ENCODE measurements around the gene ATG7.

Gene ATG7

GRCh38 chr3:11371747-11372146, 99.5 kb downstream of the ATG7 start:
- Mint-ChIP-seq H3K9me3 (no peaks in the 10 kb centered on the region), H3K27me3 (no peaks in the 10 kb centered on the region), H3K4me1 (ENCODE audit: low read depth) (no peaks in the 10 kb centered on the region), H3K27ac (no peak overlapping the region), H3K4me3 (no peak overlapping the region), H3K36me3 (ENCODE audit: low read depth) (peaks cover 81% of the 10 kb centered on the region)
- DNase-seq, result no peak

- Mint-ChIP-seq H3K4me1 (ENCODE audit: low read depth) (no peaks in the 10 kb centered on the region), H3K9me3 (no peaks in the 10 kb centered on the region), H3K4me3 (no peak overlapping the region), H3K36me3 (ENCODE audit: low read depth) (peaks cover 75% of the 10 kb centered on the region), H3K27me3 (no peaks in the 10 kb centered on the region), H3K27ac (no peak overlapping the region)
- DNase-seq, result no peak
These were observed 101.0 kb downstream of the ATG7 start for GRCh38 chr3:11373235-11373634.

- Mint-ChIP-seq H3K4me3 (no peak overlapping the region), H3K27ac (no peak overlapping the region), H3K9me3 (no peaks in the 10 kb centered on the region)
These were observed 101.5 kb downstream of the ATG7 start for GRCh38 chr3:11373654-11374053.

GRCh38 chr3:11375333-11376088, 103.3 kb downstream of the ATG7 start:
- no peak for DNase-seq
- Mint-ChIP-seq H3K36me3 (ENCODE audit: low read depth) (peaks cover 70% of the 10 kb centered on the region), H3K4me1 (ENCODE audit: low read depth) (no peaks in the 10 kb centered on the region), H3K9me3 (no peaks in the 10 kb centered on the region), H3K4me3 (no peak overlapping the region), H3K27me3 (no peaks in the 10 kb centered on the region), H3K27ac (peak overlapping the region; percentile 15)

More at GRCh38 chr3:11373654-11374053, 101.5 kb downstream of the ATG7 start:
- Mint-ChIP-seq H3K4me1 (ENCODE audit: low read depth) (no peaks in the 10 kb centered on the region), H3K27me3 (no peaks in the 10 kb centered on the region), H3K36me3 (ENCODE audit: low read depth) (peaks cover 72% of the 10 kb centered on the region)
- no peak for DNase-seq

- H3K27ac Mint-ChIP-seq, result no peak overlapping the region
- H3K9me3 Mint-ChIP-seq, result no peaks in the 10 kb centered on the region
- no peaks in the 10 kb centered on the region for H3K4me1 Mint-ChIP-seq (ENCODE audit: low read depth)
- no peak overlapping the region for H3K4me3 Mint-ChIP-seq
- peaks cover 68% of the 10 kb centered on the region for H3K36me3 Mint-ChIP-seq (ENCODE audit: low read depth)
- DNase-seq, result no peak
- H3K27me3 Mint-ChIP-seq, result no peaks in the 10 kb centered on the region
These were observed 105.5 kb downstream of the ATG7 start for GRCh38 chr3:11377719-11378118.

GRCh38 chr3:11379238-11379823, 107.1 kb downstream of the ATG7 start:
- no peaks in the 10 kb centered on the region for H3K4me1 Mint-ChIP-seq (ENCODE audit: low read depth)
- H3K4me3 Mint-ChIP-seq, result no peak overlapping the region
- H3K27ac Mint-ChIP-seq, result no peak overlapping the region
- no peak for DNase-seq
- H3K36me3 Mint-ChIP-seq (ENCODE audit: low read depth), result peaks cover 65% of the 10 kb centered on the region
- no peaks in the 10 kb centered on the region for H3K9me3 Mint-ChIP-seq
- no peaks in the 10 kb centered on the region for H3K27me3 Mint-ChIP-seq

- H3K27ac Mint-ChIP-seq, result peak overlapping the region; percentile 7
- no peak for DNase-seq
- peaks cover 62% of the 10 kb centered on the region for H3K36me3 Mint-ChIP-seq (ENCODE audit: low read depth)
- no peaks in the 10 kb centered on the region for H3K27me3 Mint-ChIP-seq
- no peak overlapping the region for H3K4me3 Mint-ChIP-seq
- H3K9me3 Mint-ChIP-seq, result no peaks in the 10 kb centered on the region
- no peaks in the 10 kb centered on the region for H3K4me1 Mint-ChIP-seq (ENCODE audit: low read depth)
These were observed 107.9 kb downstream of the ATG7 start for GRCh38 chr3:11379824-11380701.

GRCh38 chr3:11381141-11381540, 108.9 kb downstream of the ATG7 start:
- no peak for DNase-seq
- Mint-ChIP-seq H3K27ac (no peak overlapping the region), H3K4me1 (ENCODE audit: low read depth) (no peaks in the 10 kb centered on the region), H3K9me3 (no peaks in the 10 kb centered on the region), H3K27me3 (no peaks in the 10 kb centered on the region), H3K36me3 (ENCODE audit: low read depth) (peaks cover 66% of the 10 kb centered on the region), H3K4me3 (no peak overlapping the region)

- H3K4me3 Mint-ChIP-seq, result no peak overlapping the region
- no peaks in the 10 kb centered on the region for H3K9me3 Mint-ChIP-seq
- peaks cover 67% of the 10 kb centered on the region for H3K36me3 Mint-ChIP-seq (ENCODE audit: low read depth)
- no peaks in the 10 kb centered on the region for H3K4me1 Mint-ChIP-seq (ENCODE audit: low read depth)
- DNase-seq, result no peak
- no peaks in the 10 kb centered on the region for H3K27me3 Mint-ChIP-seq
- no peak overlapping the region for H3K27ac Mint-ChIP-seq
These were observed 109.4 kb downstream of the ATG7 start for GRCh38 chr3:11381563-11381962.

- Mint-ChIP-seq H3K4me3 (no peak overlapping the region), H3K27me3 (no peaks in the 10 kb centered on the region), H3K4me1 (ENCODE audit: low read depth) (no peaks in the 10 kb centered on the region), H3K9me3 (no peaks in the 10 kb centered on the region), H3K27ac (no peak overlapping the region), H3K36me3 (ENCODE audit: low read depth) (peaks cover 69% of the 10 kb centered on the region)
- DNase-seq, result no peak
These were observed 110.0 kb downstream of the ATG7 start for GRCh38 chr3:11382146-11382745.

GRCh38 chr3:11384074-11384473, 111.9 kb downstream of the ATG7 start:
- H3K4me1 Mint-ChIP-seq (ENCODE audit: low read depth), result no peaks in the 10 kb centered on the region
- H3K27me3 Mint-ChIP-seq, result no peaks in the 10 kb centered on the region
- H3K4me3 Mint-ChIP-seq, result no peak overlapping the region
- no peaks in the 10 kb centered on the region for H3K9me3 Mint-ChIP-seq
- DNase-seq, result no peak
- H3K27ac Mint-ChIP-seq, result no peak overlapping the region
- H3K36me3 Mint-ChIP-seq (ENCODE audit: low read depth), result peaks cover 66% of the 10 kb centered on the region

GRCh38 chr3:11385326-11385725, 113.1 kb downstream of the ATG7 start:
- H3K9me3 Mint-ChIP-seq, result no peaks in the 10 kb centered on the region
- no peak for DNase-seq
- H3K36me3 Mint-ChIP-seq (ENCODE audit: low read depth), result peaks cover 64% of the 10 kb centered on the region
- no peak overlapping the region for H3K4me3 Mint-ChIP-seq
- H3K27me3 Mint-ChIP-seq, result no peaks in the 10 kb centered on the region
- H3K27ac Mint-ChIP-seq, result no peak overlapping the region
- H3K4me1 Mint-ChIP-seq (ENCODE audit: low read depth), result peaks cover 7% of the 10 kb centered on the region

- no peak overlapping the region for H3K4me3 Mint-ChIP-seq
- no peaks in the 10 kb centered on the region for H3K9me3 Mint-ChIP-seq
- H3K36me3 Mint-ChIP-seq (ENCODE audit: low read depth), result peaks cover 64% of the 10 kb centered on the region
- H3K27ac Mint-ChIP-seq, result no peak overlapping the region
- peaks cover 13% of the 10 kb centered on the region for H3K4me1 Mint-ChIP-seq (ENCODE audit: low read depth)
- DNase-seq, result no peak
- H3K27me3 Mint-ChIP-seq, result no peaks in the 10 kb centered on the region
These were observed 113.7 kb downstream of the ATG7 start for GRCh38 chr3:11385891-11386290.

- H3K9me3 Mint-ChIP-seq, result no peaks in the 10 kb centered on the region
- H3K27ac Mint-ChIP-seq, result no peak overlapping the region
- H3K36me3 Mint-ChIP-seq (ENCODE audit: low read depth), result peaks cover 61% of the 10 kb centered on the region
- H3K4me3 Mint-ChIP-seq, result no peak overlapping the region
- H3K27me3 Mint-ChIP-seq, result no peaks in the 10 kb centered on the region
- peaks cover 20% of the 10 kb centered on the region for H3K4me1 Mint-ChIP-seq (ENCODE audit: low read depth)
- DNase-seq, result no peak
These were observed 114.4 kb downstream of the ATG7 start for GRCh38 chr3:11386465-11387113.
